NCI-H524 treated with DMSO at 0.1 percent for 48 hours (cell line): ENCODE results near the gene RBM15.

Source experiments
- DNase-seq: peaks from one replicate; lab custom pipeline; 2025; lab: John Stamatoyannopoulos, UW

Gene RBM15

DNA sequence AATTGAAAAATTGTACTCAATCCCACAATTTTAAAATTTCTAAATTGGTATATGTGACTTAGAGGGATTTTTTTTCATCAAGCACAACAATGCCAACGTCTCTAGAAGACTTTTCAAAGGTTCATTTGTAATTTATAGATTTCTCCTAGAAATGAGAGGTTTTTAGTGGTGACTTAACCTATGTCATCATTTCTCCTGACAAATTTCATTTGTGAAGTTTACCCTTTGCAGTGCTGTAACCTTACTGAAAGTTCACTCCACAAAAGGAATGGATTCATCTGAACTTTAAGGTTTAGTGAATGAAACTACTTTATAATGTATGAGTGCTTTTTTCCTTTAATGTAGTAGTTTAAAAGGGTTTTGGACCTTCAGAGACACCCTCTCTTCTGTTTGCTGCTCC, 16.1 kb downstream of the RBM15 start:
- no peak for DNase-seq

DNA sequence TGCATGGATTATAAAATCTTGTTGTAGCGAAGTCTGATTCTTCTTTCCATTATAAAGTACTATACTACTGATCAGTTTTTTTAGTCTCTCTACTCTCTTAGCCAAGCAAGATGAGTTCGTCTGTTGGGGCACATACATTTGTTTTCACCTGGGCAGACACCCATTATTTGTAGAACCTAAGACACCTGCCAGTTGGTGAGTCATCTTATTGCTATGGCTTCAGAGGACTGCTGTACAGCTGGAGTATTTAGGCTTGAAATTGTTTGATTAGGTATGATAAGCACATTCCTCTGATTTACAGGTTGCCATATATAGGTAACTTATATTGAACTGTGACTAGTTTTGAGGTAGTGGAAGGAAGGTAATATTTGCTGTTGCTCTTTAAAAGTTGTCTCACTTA, 17.2 kb downstream of the RBM15 start:
- no peak for DNase-seq

DNA sequence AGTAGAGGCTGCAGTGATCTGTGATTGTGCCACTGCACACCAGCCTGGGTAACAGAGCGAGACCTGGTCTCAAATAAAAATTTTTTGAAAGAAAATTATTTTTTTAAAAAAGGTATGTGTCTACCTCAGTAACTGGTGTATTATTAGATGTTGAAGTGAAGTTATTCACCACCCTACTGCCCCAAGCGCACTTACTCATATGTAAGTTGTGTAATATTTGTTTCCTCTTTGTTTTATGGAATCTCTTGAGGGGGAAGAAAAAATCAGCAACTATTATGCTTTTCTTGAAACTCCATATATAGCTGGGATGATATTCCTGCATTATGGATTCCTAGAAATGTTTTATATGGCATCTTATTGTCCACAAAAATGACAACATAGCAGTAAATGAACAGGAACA, 21.3 kb downstream of the RBM15 start:
- DNase-seq, result no peak

DNA sequence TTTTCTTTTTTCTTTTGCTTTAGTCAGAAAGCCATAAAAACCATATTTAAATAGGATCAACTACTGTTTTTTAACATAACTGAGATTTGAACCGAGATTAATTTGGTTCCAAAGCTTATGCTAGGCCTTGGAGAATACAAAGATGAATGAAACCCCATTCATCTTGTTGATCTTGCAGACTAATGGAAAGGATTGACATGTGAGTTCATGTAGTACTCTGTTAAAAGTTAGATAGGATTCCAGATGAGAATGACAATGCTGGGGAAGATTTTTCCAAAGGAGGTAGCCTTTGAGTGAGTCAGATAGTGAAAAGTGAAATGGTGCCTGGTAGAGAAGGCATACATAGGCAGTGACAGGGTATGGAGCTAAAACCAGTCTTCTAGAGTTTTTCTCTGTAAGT, 22.7 kb downstream of the RBM15 start:
- no peak for DNase-seq

DNA sequence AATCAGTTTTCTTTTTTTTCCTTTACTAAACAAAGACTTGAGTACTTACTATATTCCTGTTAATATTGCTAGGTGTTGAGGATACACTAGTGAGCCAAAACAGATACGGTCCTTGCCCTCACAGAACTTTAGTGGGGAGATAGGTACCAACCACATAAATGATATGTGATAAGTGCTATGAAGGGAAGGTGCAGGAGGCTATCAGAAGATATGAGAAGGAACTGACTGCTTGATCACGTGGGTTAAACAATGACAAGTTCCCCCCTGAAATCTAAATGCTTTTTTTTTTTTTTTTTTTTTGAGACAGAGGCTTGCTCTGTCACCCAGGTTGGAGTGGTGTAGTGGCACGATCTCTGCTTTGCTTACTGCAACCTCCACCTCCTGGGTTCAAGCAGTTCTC, 25.0 kb downstream of the RBM15 start:
- DNase-seq, result no peak

DNA sequence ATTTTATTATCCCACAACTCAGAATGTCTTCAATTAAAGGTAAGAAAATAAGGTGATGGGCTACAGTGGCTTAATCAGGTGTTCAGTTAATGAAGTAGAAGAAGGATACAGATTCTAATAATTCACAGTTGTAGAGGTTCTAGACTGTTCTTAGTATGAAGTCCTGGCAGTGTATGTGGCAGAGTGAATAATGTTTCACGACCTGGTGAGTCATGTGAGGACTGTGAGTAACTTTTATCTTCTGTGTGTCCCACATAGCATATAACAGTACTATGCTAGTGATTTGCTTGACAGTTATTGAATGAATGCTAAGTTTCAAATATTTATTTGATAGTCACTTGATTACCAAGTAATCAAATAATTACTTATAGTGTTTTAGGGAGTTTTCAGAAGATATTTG, 31.6 kb downstream of the RBM15 start:
- DNase-seq, result no peak

DNA sequence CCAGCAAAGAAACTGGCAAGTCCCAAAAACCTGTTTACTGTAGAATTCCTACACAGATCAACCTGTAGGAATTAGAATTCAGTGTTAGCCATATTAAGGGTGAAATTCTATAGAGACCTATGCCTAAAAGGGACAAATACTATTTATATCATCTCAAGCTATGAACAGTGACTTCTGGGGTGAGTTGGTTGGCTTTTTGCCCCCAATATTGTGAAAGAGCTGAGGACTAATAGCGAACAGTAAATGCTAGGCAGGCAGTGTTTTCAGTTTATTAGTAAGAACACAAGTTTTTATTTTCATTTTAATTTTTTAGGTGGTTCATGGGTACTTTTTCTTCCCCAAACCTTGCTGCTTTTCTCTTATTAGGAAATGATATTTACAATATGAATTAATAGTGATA, 36.3 kb downstream of the RBM15 start:
- no peak for DNase-seq

DNA sequence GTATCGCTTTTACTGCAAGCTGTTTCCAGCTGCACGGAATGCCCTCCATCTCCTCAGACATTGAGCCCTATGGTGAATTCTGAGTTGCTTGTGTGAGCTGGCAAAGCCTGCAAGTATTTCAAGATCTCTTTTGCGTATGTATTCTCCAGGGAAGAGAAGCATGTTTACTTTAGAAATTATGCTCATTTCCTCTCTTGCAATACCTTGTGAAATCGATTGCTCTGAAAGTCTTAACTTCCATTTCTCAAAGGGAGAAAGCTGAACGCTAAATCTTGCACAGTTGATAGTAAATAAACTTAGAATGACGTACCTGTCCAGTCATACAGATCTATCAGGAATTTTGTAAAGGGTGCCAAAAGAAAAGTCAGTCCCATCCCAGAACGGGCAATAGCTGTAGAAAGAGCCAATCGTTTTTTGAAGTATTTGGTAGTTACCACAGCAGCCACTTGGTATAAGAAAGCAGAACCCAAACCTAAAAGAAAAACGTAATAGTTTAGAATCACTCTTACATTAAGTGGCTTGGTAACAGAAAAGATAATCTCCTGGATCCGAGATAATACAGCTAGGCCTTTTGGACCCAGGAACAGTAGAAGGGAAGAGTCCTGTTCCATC, 41.6 kb downstream of the RBM15 start:
- DNase-seq, result no peak

DNA sequence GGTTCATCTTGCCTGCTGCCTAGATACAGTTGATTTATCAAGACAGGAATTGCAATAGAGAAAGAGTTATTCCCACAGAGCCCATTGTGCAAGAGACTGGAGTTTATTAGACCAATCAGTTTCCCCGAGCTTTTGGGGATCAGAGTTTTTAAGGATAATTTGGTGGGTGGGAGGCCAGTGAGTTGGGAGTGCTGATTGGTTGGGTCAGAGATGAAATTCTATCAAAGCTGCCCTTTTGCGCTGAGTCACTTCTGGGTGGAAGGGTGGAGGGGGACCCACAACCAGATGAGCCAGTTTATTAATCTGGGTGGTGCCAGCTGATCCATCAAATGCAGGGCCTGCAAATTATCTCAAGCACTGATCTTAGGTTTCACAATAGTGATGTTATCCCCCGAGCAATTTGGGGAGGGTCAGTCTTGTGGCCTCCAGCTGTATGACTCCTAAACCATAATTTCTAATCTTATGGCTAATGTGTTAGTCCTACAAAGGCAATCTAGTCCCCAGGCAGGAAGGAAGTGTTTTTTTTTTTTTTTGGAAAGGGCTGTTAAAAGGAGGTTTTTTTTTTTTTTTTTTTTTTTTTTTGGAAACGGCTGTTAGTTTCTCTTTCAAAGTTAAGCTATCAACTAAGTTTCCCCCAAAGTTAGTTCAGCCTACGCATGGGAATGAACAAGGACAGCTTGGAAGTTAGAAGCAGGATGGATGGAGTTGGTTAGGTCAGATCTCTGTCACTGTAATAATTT, 44.2 kb downstream of the RBM15 start:
- DNase-seq, result no peak

DNA sequence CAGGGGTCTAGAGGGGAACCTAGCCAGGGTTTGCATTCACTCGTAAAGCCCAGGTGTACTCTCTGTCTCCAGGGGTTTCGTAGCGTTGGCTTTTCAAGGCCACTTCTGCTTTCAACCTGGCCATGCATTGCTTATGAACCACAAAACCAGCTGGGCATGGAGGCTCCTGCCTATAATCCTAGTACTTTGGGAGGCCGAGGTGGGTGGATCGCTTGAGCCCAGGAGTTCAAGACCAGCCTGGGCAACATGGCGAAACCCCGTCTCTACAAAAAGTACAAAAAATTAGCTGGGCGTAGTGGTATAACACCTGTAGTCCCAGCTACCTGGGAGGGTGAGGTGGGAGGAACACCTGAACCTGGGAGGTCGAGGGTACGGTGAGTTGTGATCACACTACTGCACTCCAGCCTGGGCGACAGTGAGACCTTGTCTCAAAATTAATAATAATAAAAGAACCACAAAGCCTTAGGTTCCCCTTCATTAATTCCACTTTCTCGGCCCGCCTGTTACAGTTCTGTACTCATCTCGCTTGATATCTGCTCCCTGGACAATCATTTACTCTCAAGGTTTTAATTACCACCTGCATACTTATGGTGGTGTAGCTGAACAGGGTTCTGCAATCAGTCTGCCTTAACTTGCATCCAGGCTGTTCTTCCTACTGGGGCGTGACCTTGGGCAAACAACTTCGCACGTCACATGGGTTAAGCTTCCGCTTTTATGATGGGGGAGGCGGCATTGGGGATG, 45.6 kb downstream of the RBM15 start:
- DNase-seq, result no peak

DNA sequence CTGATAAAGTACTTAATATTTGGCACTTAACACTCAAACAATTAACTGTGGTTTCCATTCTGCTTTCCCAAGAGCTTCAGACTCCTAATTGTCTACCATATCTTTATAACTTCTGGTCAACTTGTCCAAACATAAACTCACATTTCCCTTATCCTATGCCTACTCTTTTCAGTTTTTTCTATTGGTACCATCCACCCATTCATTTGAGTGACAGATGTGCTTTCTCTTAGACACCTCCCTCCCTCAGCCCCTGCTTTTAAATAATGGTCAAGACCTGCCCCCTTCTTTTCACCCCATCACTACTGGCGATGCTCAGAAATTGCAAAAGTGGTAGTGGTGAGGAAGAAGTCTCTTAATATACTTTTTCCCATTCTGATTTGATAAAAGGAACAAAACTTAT, 46.2 kb downstream of the RBM15 start:
- DNase-seq, result no peak

DNA sequence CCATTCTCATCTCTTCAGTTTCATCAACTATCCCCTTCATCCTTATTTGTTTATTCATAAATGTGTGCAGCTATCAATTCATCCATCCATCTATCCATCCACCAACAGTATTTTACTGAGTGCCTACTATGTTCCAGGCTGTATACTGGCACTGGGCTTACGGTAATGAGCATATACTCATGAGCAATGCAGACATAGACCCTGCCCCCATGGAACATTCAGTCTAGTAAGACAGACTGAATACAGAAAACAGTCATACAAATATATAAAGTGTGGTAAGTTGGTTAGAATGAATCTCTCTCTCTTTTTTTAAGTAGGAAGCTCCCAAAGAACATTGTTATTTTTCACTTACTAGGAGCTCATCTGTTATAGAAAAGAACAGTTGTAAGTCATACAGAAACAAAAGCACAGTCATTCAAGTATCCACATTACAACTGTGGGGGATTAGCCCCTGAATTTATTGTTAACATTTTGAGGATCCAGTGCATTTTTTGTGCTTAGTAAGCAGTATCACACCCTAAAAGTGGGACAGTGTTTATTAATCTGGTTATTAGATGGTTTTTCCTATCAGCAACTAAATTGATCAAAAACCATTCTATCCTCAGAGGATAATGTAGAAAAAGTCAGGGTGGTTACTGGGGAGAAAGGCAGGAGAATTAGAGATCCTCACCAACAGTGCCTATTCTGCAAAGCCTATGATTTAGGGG, 48.0 kb downstream of the RBM15 start:
- no peak for DNase-seq

DNA sequence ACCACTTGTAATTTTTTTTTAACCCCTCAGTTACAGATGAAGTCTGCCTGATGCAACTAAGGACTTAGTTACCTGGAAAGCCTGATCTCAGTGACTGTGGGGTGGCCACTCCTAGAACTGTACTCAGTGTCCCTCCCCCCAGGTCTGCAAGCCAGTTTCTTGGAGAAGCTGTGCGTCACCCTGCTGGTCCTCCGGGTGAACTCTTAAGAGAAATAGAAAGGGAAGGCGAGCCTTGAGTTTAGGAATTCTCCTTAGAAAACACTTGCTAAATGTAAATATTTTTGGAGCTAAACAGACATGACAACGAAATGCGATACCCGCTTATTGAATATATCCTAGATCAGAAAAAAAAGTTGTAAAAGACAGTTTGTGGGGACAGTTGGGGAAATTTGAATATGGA, 50.9 kb downstream of the RBM15 start:
- DNase-seq, result no peak

DNA sequence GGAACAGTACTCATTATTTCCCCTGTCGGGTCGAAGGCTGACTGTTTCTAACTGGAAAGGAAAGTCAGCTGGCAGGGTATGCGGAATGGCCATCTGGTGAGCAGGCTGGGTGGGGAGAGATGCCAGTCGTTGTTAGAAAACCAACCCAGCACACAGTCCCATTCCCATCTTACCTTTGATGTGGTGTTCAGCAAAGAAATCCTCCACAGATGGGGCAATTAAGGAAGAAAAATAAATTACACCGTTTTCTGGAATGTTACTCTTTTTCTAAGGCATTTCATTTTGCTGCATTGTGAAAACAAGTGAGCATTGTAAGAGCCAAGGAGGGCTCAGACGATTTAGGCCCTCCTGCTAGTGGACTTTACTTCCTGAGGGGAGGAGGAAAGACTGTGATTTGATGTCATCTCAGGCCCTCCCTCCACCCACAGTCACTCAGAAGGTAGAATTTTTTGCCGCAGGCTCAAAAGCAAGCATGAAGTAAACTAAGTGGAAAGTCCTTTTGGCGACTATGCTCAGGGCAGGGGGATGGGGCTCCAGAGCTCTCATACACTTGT, 51.6 kb downstream of the RBM15 start, which contains the start of gene SLC16A4:
TSS of gene SLC16A4 (minus strand) at position 335 of the 554 bp plus-strand sequence. CDS start 1,703 bp downstream, outside the sequence.
- no peak for DNase-seq

DNA sequence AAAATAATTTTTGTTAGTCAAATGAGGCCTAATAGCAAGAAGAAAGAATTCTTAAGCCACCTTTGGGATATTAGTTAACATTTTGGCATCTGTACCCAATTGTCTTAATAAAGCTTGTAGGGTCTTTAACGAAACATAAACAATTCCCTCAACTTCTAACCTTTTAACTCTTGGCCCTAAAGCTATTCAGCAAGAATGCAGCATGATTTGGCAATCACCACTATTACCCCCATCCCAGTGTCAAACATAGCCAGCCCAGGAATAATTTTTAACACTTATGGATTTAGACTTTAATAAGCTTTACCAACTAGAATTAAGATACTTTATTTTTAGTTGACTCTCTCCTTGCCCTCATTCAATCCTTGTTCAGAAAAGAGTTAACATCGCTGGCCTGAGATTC, 54.1 kb downstream of the RBM15 start:
- DNase-seq, result no peak

DNA sequence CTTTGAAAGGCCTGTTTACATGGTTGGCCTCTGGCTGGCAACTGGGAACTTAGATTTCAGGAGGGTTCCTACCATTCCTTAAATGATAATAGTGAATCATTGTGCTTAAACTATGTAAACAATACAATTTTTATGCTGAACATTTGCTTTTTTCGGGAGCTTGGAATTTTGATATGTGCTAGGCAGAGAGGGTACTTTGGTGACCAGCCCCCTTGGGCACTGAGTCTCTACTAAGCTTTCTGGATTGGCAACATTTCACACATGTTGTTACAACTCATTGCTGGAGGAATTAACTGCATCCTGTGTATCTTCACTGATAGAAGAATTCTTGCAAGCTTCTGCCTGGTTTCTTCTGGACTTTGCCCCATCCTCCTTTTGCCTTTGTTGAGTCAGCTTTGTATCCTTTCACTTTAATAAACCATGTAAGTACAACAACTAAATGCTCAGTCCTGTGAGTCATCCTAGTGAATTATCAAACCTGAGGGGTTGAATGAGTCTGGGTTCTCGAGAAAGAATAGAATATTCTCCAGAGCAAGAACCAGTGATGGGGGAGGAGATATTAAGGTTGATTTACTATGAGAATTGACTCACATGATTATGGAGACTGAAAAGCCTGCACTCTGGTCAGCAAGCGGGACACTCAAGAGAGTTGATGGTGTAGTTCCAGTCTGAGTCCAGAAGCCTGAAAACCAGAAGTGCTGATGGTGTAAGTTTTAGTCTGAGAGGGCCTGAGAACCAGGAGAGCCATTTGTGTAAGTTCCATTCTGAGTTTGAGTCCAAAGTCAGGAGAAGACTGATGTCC, 54.7 kb downstream of the RBM15 start:
- no peak for DNase-seq

DNA sequence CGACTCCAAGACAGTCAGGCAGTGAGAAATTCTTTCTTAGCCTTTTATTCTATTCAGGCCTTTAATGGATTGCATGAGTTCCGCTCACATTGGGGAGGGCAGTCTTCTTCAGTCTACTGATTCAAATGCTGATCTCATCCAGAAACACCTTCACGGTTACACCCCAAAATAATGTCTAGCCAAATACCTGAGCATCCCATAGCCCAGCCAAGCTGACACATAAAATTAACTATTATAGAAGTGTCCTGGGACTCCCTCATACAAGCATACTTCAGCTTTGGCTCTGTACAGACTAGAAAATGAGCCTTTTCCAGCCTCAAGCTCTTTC, 55.3 kb downstream of the RBM15 start:
- DNase-seq, result no peak
